Measurements from ENCODE around the gene NFAT5.

The NFAT5 gene

GRCh38 chr16:69741519-69741918 lies 175.8 kb downstream of the NFAT5 start:
- no peak for DNase-seq (ENCODE audit: low read depth in 2 of 2)

- no peak for DNase-seq (ENCODE audit: low read depth in 2 of 2)
Measured at GRCh38 chr16:69741951-69742904, 176.5 kb downstream of the NFAT5 start.

- DNase-seq (ENCODE audit: low read depth in 2 of 2), result no peak
Measured at GRCh38 chr16:69744363-69745231, 178.8 kb downstream of the NFAT5 start.

- DNase-seq (ENCODE audit: low read depth in 2 of 2), result no peak
Measured at GRCh38 chr16:69745232-69745612, 179.5 kb downstream of the NFAT5 start.

GRCh38 chr16:69745959-69746358 lies 180.2 kb downstream of the NFAT5 start:
- no peak for DNase-seq (ENCODE audit: low read depth in 2 of 2)

- no peak for DNase-seq (ENCODE audit: low read depth in 2 of 2)
Measured at GRCh38 chr16:69747115-69747514, 181.3 kb downstream of the NFAT5 start.

GRCh38 chr16:69748694-69749345 lies 183.1 kb downstream of the NFAT5 start:
- DNase-seq (ENCODE audit: low read depth in 2 of 2), result no peak

- DNase-seq (ENCODE audit: low read depth in 2 of 2), result no peak
Measured at GRCh38 chr16:69754143-69754468, 188.3 kb downstream of the NFAT5 start.
